HCT116 (cell line): ENCODE data around the gene ZEB1. TPM values are rescaled to one million over a fixed set of nuclear protein-coding genes. Genes with fewer than 3 reads are reported as not detected.

Source experiments
- ATAC-seq: fragments of 200-7000 bp; cut with Tn5 transposase; 2 replicates; pipeline ENCODE4 v1.9.1; 2020; ENCODE audit warnings: mild to moderate bottlenecking, moderate library complexity
- Bru-seq: library from RNA; stranded (reverse); fragments of 400-500 nt; gene quantifications from one replicate; lab custom pipeline; 2021; lab: Mats Ljungman, UMichigan
- BruChase-seq, 2 experiments: library from RNA; stranded (reverse); fragments of 400-500 nt; gene quantifications; one replicate each; lab custom pipeline; 2021; lab: Mats Ljungman, UMichigan
- BruUV-seq: library from RNA; stranded (reverse); fragments of 400-500 nt; replicated peaks from 2 replicates; lab custom pipeline; 2021; lab: Mats Ljungman, UMichigan
- CTCF ChIA-PET: fragments of 300-600 bp; sonication (Branson Sonifier 250); formaldehyde crosslinking; loops from one replicate; lab custom pipeline; 2021; ENCODE audit warnings: antibody characterized with exemption; lab: Charles Lee
- POLR2A ChIA-PET: fragments of 300-600, 350-600 bp; sonication (Branson Sonifier 250); formaldehyde crosslinking; loops from one replicate; lab custom pipeline; 2021; ENCODE audit warnings: antibody characterized with exemption; lab: Charles Lee
- RAD21 ChIA-PET, 2 experiments: fragments of 300-600 bp; sonication (Branson Sonifier 250); formaldehyde crosslinking; loops; one replicate each; lab custom pipeline; 2023; ENCODE audit warnings: low total read pairs in 2 of 2; ENCODE audit not compliant: uncharacterized antibody in 2 of 2, unreplicated experiment in 2 of 2, low non-redundant PET in 1 of 2; lab: Charles Lee
- DNase-seq: peaks from one replicate; pipeline ENCODE4 v3.0.0-alpha.2; 2010; ENCODE audit warnings: low read depth, low spot score
- H2AFZ ChIP-seq: fragments of 200-600 bp; shearing (Covaris generic), sonication (generic); 2 replicates; pipeline ENCODE4 v1.6.1; 2017; ENCODE audit warnings: low read depth, mixed run types, mixed read lengths, antibody characterized with exemption, low read length; ENCODE audit not compliant: poor library complexity, severe bottlenecking
- H3K27ac ChIP-seq: 2 replicates; pipeline ENCODE4 v1.5.1; 2012; ENCODE audit warnings: low read depth, low read length
- H3K27me3 ChIP-seq: fragments of 200-600 bp; sonication (generic); 2 replicates; pipeline ENCODE4 v1.6.1; 2016; ENCODE audit warnings: mixed run types, low read length, mixed read lengths; ENCODE audit not compliant: insufficient read depth
- H3K36me3 ChIP-seq, 2 experiments: fragments of 200-500 bp in 1 of 2; fragments of 200-600 bp in 1 of 2; sonication (Bioruptor generic) in 1 of 2; sonication (generic) in 1 of 2; 2 replicates each; pipeline versions ENCODE4 v1.5.1 to v1.6.1; 2014 to 2016; ENCODE audit warnings: low read length in 2 of 2, inconsistent platforms in 1 of 2, mixed read lengths in 1 of 2, mixed run types in 1 of 2; ENCODE audit not compliant: insufficient read depth in 2 of 2, control insufficient read depth in 1 of 2
- H3K4me1 ChIP-seq, 2 experiments: fragments of 200-600 bp in 1 of 2; sonication (generic) in 1 of 2; 2 replicates each; pipeline versions ENCODE4 v1.5.1 to v1.6.1; 2012 to 2017; ENCODE audit warnings: low read length in 2 of 2, inconsistent platforms in 1 of 2, mild to moderate bottlenecking in 1 of 2, mixed read lengths in 1 of 2, mixed run types in 1 of 2, moderate library complexity in 1 of 2; ENCODE audit not compliant: insufficient read depth in 2 of 2, control insufficient read depth in 1 of 2
- H3K4me2 ChIP-seq: fragments of 200-600 bp; sonication (generic); 2 replicates; pipeline ENCODE4 v1.6.1; 2017; ENCODE audit warnings: mixed run types, low read length, mixed read lengths
- H3K4me3 ChIP-seq, 2 experiments: fragments of 200-600 bp in 1 of 2; sonication (generic) in 1 of 2; replicated peaks in 1 of 2; 2 replicates each; pipeline ENCODE4 v1.5.1; 2011 to 2016; ENCODE audit warnings: low read length in 2 of 2, control low read depth in 1 of 2, low read depth in 1 of 2, mild to moderate bottlenecking in 1 of 2, mixed read lengths in 1 of 2, mixed run types in 1 of 2
- H3K79me2 ChIP-seq: fragments of 200-600 bp; sonication (generic); 2 replicates; pipeline ENCODE4 v1.6.1; 2017; ENCODE audit warnings: mild to moderate bottlenecking, mixed run types, low read length, moderate library complexity, mixed read lengths; ENCODE audit not compliant: insufficient read depth
- H3K9ac ChIP-seq: fragments of 200-600 bp; sonication (generic); 2 replicates; pipeline ENCODE4 v1.6.1; 2016; ENCODE audit warnings: low read length, mixed read lengths
- H3K9me2 ChIP-seq: fragments of 200-600 bp; sonication (generic), shearing (Covaris generic); 2 replicates; pipeline ENCODE4 v1.6.1; 2017; ENCODE audit warnings: mixed run types, mild to moderate bottlenecking, moderate library complexity; ENCODE audit not compliant: insufficient read depth
- H3K9me3 ChIP-seq, 2 experiments: fragments of 200-500 bp in 1 of 2; fragments of 200-600 bp in 1 of 2; sonication (Bioruptor generic) in 1 of 2; sonication (generic) in 1 of 2; 2 replicates each; pipeline ENCODE4 v1.6.1; 2014 to 2017; ENCODE audit warnings: low read length in 2 of 2, mixed read lengths in 2 of 2, inconsistent platforms in 1 of 2, low read depth in 1 of 2, mild to moderate bottlenecking in 1 of 2, mixed run types in 1 of 2, moderate library complexity in 1 of 2; ENCODE audit not compliant: control insufficient read depth in 1 of 2, insufficient read depth in 1 of 2
- H4K20me1 ChIP-seq: fragments of 200-600 bp; sonication (generic), shearing (Covaris generic); 2 replicates; pipeline ENCODE4 v1.6.1; 2017; ENCODE audit warnings: mixed run types, mild to moderate bottlenecking, moderate library complexity; ENCODE audit not compliant: insufficient read depth
- FOSL1 ChIP-seq: IDR thresholded peaks from 2 replicates; pipeline ENCODE4 v1.6.1; 2012; ENCODE audit warnings: low read depth
- POLR2A ChIP-seq: IDR thresholded peaks from 2 replicates; pipeline ENCODE4 v1.7.0; 2011; ENCODE audit warnings: borderline replicate concordance; ENCODE audit not compliant: insufficient read depth, insufficient read length; ENCODE audit errors: extremely low read depth
- POLR2AphosphoS5 ChIP-seq: IDR thresholded peaks from 2 replicates; pipeline ENCODE4 v1.6.1; 2011; ENCODE audit warnings: mild to moderate bottlenecking, low read depth, low read length, moderate library complexity
- SIN3A ChIP-seq: IDR thresholded peaks from 2 replicates; pipeline ENCODE4 v1.6.1; 2012; ENCODE audit warnings: low read depth
- SRF ChIP-seq: IDR thresholded peaks from 2 replicates; pipeline ENCODE4 v1.6.1; 2012; ENCODE audit warnings: low read depth
- TCF7L2 ChIP-seq: IDR thresholded peaks from 2 replicates; pipeline ENCODE4 v1.7.0; 2011; ENCODE audit warnings: borderline replicate concordance, inconsistent platforms; ENCODE audit not compliant: insufficient read depth, insufficient read length; ENCODE audit errors: extremely low read depth
- ZFX ChIP-seq: fragments of 450-650 bp; IDR thresholded peaks from 2 replicates; pipeline ENCODE4 v1.6.1; 2017
- intact Hi-C: fragments of 100-400 bp; cut with micrococcal nuclease; formaldehyde crosslinking; loops from 2 replicates; pipeline ENCODE4 v1.10.0; 2022
- long read RNA-seq: library from polyadenylated mRNA; unstranded; transcript quantifications from one replicate; pipeline ENCODE4 v2.0.0, GENCODE V29; 2021; ENCODE audit not compliant: unreplicated experiment
- polyA plus RNA-seq: library from polyadenylated mRNA; unstranded; fragments of >200 nt; gene quantifications from 2 replicates; pipeline ENCODE4 v1.2.1, GENCODE V29; 2012; ENCODE audit warnings: missing spikeins
- total RNA-seq: library from RNA; stranded (reverse); gene quantifications from one replicate; pipeline ENCODE4 v1.2.1, GENCODE V29; 2021; ENCODE audit not compliant: unreplicated experiment
- TF ChIP-seq, protein P1 (sequence below), 3 experiments: fragments of 200-600 bp in 1 of 3; sonication (generic) in 1 of 3; IDR thresholded peaks in 2 of 3; conservative IDR thresholded peaks in 1 of 3; 2 replicates each; pipeline ENCODE4 v1.5.1; 2012 to 2017; ENCODE audit warnings: low read depth in 2 of 3, low read length in 2 of 3, antibody characterized with exemption in 1 of 3, borderline replicate concordance in 1 of 3, control low read depth in 1 of 3, mild to moderate bottlenecking in 1 of 3, mixed read lengths in 1 of 3, mixed run types in 1 of 3, moderate library complexity in 1 of 3; ENCODE audit not compliant: insufficient read depth in 1 of 3
- TF ChIP-seq, protein P2 (sequence below): IDR thresholded peaks from 2 replicates; pipeline ENCODE4 v1.6.1; 2012

ZEB1 gene
- total RNA-seq (3.4 TPM), Bru-seq, nascent RNA (percentile 52 among the genes with signal in this experiment), BruChase-seq, experiment 1, labeled RNA remaining after a 6-hour chase (percentile 47 among the genes with signal in this experiment), BruChase-seq, experiment 2, labeled RNA remaining after a 2-hour chase (percentile 46 among the genes with signal in this experiment)
- polyA plus RNA-seq, result 0.49 and 0.64 TPM in 2 replicates
- long read RNA-seq, partial matches to known transcripts, result 1 of 1 reads
- long read RNA-seq, other reads (novel, unspliced or antisense), result 0 of 1 reads

DNA sequence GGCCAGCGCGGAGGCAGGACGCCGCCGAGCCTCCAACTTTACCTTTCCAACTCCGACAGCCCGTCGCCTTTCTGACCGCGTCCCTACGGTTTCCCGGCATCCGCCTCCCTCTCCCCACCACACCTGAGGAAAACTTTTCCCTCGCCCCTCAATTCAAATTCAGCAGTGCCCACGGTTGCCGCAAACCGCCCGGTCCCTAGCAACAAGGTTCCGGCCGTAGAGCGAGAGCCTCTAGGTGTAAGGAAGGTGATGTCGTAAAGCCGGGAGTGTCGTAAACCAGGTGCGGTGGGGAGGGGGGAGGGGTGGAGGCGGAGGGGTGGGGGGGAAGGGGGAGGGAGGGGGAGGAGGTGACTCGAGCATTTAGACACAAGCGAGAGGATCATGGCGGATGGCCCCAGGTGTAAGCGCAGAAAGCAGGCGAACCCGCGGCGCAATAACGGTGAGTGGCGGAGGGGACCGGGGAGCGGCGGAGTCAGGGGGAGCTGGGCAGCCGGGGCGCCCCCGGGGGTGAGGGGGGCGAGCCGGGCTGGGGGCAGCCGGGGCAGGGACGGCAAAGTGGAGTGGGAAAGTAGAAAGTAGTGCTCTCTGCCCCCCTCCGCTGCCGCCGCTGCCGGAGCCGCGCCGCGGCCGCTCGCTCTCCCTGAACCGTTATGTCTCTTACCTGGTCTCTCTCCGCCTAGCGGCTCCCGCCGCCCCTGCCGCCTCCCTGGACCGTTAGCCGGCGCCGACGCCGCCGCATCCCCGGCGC is at the start of gene ZEB1:
Gene ZEB1 (plus strand): TSS at position 363 of the 748 bp plus-strand sequence. CDS start 19 bp downstream, at position 382.
- Histone ChIP-seq H4K20me1 (no peaks in the 10 kb centered on the region), H3K4me3 (peak within 1 kb of the TSS; percentile 70 to 86), H3K9ac (peak within 1 kb of the TSS; percentile 74), H3K27me3 (no peaks in the 10 kb centered on the region), H3K27ac (peak within 1 kb of the TSS; percentile 79)
- RAD21 ChIA-PET, result no interaction called here
- no peak for TF ChIP-seq FOSL1
- TF ChIP-seq POLR2A, result no peak
- TF ChIP-seq, protein P1, sequence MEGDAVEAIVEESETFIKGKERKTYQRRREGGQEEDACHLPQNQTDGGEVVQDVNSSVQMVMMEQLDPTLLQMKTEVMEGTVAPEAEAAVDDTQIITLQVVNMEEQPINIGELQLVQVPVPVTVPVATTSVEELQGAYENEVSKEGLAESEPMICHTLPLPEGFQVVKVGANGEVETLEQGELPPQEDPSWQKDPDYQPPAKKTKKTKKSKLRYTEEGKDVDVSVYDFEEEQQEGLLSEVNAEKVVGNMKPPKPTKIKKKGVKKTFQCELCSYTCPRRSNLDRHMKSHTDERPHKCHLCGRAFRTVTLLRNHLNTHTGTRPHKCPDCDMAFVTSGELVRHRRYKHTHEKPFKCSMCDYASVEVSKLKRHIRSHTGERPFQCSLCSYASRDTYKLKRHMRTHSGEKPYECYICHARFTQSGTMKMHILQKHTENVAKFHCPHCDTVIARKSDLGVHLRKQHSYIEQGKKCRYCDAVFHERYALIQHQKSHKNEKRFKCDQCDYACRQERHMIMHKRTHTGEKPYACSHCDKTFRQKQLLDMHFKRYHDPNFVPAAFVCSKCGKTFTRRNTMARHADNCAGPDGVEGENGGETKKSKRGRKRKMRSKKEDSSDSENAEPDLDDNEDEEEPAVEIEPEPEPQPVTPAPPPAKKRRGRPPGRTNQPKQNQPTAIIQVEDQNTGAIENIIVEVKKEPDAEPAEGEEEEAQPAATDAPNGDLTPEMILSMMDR (IDR thresholded peaks at IDR 0.05 in 2 of 3, conservative IDR thresholded peaks at IDR 0.05 in 1 of 3; ENCODE audit: borderline replicate concordance in 1 of 3, insufficient read depth in 1 of 3, low read depth in 2 of 3, low read length in 2 of 3), result peak in 1 of 3 experiments; percentile 57; a peak in 2 of 6 replicates
- TF ChIP-seq SRF, result no peak
- peak; percentile 66 for TF ChIP-seq TCF7L2
- peak; percentile 63 for TF ChIP-seq POLR2AphosphoS5
- peak; percentile 100 for TF ChIP-seq SIN3A
- no peak for TF ChIP-seq ZFX
- TF ChIP-seq, protein P2, sequence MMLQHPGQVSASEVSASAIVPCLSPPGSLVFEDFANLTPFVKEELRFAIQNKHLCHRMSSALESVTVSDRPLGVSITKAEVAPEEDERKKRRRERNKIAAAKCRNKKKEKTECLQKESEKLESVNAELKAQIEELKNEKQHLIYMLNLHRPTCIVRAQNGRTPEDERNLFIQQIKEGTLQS, result no peak
- TF ChIP-seq, all 23 proteins: peak for 4
- no peak within 1 kb of the TSS for H2AFZ ChIP-seq
- BruUV-seq, result no TSS peak
- intact Hi-C loops, result loop anchor here (1.0 to 2.0 kb wide), 2 partner anchors 234 to 287 kb away; no protein-coding TSS in a partner anchor
- H3K9me2 ChIP-seq, result no peaks in the 10 kb centered on the region
- ChIA-PET CTCF (no interaction called here), POLR2A (no interaction called here)
- peak; percentile 91 for DNase-seq
- H3K4me1 ChIP-seq, result peaks cover 5 to 17% of the 10 kb centered on the region in 2 experiments; a peak in 3 of 4 replicates
- no peaks in the 10 kb centered on the region; the same call in 1 of the 2 replicates for H3K79me2 ChIP-seq
- peak within 1 kb of the TSS; percentile 85 for H3K4me2 ChIP-seq
- H3K36me3 ChIP-seq, result no peaks in the 10 kb centered on the region
- ATAC-seq, result peak; percentile 75
- H3K9me3 ChIP-seq, result no peaks in the 10 kb centered on the region
